Right lobe of liver (tissue), 4 donors: Measurements from ENCODE around the gene FZD1.
A peak's percentile ranks its signal among the peaks of the same experiment; 100 is the strongest.

ENCODE experiments used
- CTCF ChIP-seq, 4 donors: fragments of 200-600 bp in 3 of 4; fragments of 450-650 bp in 1 of 4; IDR thresholded peaks; one replicate each; pipeline versions ENCODE4 v1.5.1 to v1.8.0; 2016 to 2022; ENCODE audit warnings: antibody characterized with exemption in 4 of 4, mild to moderate bottlenecking in 2 of 4
- POLR2A ChIP-seq: fragments of 450-650 bp; IDR thresholded peaks from one replicate; pipeline ENCODE4 v1.6.1; 2017; ENCODE audit warnings: antibody characterized with exemption, mild to moderate bottlenecking
- donor health status: DM: no; HTN: no; CAD: no.
- donor health status: DM: no; HTN: no; CAD: no.
- donor health status: DM: no; HTN: yes; CAD: no.

GRCh38 chr7:91288208-91288824, 24.1 kb downstream of the FZD1 start:
- TF ChIP-seq CTCF (IDR thresholded peaks at IDR 0.05) (peak; percentile 42 to 68 (median 52)), POLR2A (no peak)
